Measurements from ENCODE around the gene SLC35E3. TPM values are rescaled to one million over a fixed set of nuclear protein-coding genes. Genes with fewer than 3 reads are reported as not detected.

Gene SLC35E3
- total and polyA plus RNA-seq, 2 of the 13 experiments (the other 11 are each of a cell fraction or from before 2014, with no cell fraction given), result 13.0 to 22.1 TPM

GRCh38 chr12:68759852-68760251 is 13.9 kb downstream of the SLC35E3 start (continued):
- no peak for TF ChIP-seq FOXO4 (CRISPR knock-in tag; conservative IDR thresholded peaks at IDR 0.05)
- TF ChIP-seq MAF1 (CRISPR knock-in tag; IDR thresholded peaks at IDR 0.05; ENCODE audit: borderline replicate concordance), result no peak
- no peak for TF ChIP-seq ZBTB38 (CRISPR knock-in tag; IDR thresholded peaks at IDR 0.05)
- TF ChIP-seq ZNF691 (CRISPR knock-in tag; IDR thresholded peaks at IDR 0.05; ENCODE audit: borderline replicate concordance, low read depth), result no peak
- TF ChIP-seq NCOR1 (IDR thresholded peaks at IDR 0.05; ENCODE audit: borderline replicate concordance, low read length), result no peak
- TF ChIP-seq ZNF234 (CRISPR knock-in tag; conservative IDR thresholded peaks at IDR 0.05), result no peak
- no peak for TF ChIP-seq POGZ (CRISPR knock-in tag; IDR thresholded peaks at IDR 0.05)
- TF ChIP-seq, protein P1, sequence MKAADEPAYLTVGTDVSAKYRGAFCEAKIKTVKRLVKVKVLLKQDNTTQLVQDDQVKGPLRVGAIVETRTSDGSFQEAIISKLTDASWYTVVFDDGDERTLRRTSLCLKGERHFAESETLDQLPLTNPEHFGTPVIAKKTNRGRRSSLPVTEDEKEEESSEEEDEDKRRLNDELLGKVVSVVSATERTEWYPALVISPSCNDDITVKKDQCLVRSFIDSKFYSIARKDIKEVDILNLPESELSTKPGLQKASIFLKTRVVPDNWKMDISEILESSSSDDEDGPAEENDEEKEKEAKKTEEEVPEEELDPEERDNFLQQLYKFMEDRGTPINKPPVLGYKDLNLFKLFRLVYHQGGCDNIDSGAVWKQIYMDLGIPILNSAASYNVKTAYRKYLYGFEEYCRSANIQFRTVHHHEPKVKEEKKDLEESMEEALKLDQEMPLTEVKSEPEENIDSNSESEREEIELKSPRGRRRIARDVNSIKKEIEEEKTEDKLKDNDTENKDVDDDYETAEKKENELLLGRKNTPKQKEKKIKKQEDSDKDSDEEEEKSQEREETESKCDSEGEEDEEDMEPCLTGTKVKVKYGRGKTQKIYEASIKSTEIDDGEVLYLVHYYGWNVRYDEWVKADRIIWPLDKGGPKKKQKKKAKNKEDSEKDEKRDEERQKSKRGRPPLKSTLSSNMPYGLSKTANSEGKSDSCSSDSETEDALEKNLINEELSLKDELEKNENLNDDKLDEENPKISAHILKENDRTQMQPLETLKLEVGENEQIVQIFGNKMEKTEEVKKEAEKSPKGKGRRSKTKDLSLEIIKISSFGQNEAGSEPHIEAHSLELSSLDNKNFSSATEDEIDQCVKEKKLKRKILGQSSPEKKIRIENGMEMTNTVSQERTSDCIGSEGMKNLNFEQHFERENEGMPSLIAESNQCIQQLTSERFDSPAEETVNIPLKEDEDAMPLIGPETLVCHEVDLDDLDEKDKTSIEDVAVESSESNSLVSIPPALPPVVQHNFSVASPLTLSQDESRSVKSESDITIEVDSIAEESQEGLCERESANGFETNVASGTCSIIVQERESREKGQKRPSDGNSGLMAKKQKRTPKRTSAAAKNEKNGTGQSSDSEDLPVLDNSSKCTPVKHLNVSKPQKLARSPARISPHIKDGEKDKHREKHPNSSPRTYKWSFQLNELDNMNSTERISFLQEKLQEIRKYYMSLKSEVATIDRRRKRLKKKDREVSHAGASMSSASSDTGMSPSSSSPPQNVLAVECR (CRISPR knock-in tag; IDR thresholded peaks at IDR 0.05; ENCODE audit: borderline replicate concordance), result no peak
- no peak for TF ChIP-seq HMGA1 (CRISPR knock-in tag; conservative IDR thresholded peaks at IDR 0.05)

All from HepG2 (cell line).